ENCODE data around the gene C16orf96.

- TF ChIP-seq REST (IDR thresholded peaks at IDR 0.05; ENCODE audit: unreplicated experiment) (no peak), NANOG (IDR thresholded peaks at IDR 0.05; ENCODE audit: borderline replicate concordance) (no peak)
Measured at GRCh38 chr16:4649744-4650442, 93.8 kb downstream of the C16orf96 start.

All from GM23338 (cell line).